ENCODE data around the gene KAT7.

The KAT7 gene

GRCh38 chr17:49842846-49843245, 54.4 kb downstream of the KAT7 start:
- DNase-seq (ENCODE audit: low spot score) = no peak

DNA sequence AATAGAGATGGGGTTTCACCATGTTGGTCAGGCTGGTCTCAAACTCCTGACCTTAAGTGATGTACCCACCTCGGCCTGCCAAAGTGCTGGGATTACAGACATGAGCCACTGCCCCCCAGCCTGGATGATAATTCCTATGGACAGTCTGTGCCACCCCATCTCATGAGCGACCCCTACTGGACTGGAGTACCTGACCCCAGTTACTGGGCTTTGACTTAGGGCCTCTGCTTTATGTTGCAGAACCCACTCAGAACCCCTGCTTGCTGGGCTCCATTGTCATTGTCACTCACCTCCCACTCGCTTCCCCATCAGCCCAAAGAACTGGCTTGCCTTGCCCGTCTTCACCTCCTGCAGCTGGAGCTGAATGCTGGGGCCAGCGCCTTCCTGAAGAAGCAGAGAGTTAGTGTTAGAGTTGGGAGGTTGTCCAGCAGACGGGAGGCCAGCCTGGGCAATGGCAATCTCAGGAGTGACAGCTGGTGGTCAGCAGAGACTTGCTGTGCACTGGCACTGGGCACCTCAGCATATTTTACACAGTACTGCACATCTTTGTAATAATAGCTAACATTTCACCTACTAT, 55.4 kb downstream of the KAT7 start:
- no peak for DNase-seq (ENCODE audit: low spot score)

- DNase-seq (ENCODE audit: low spot score) = peak; percentile 15
These were observed 56.8 kb downstream of the KAT7 start for GRCh38 chr17:49845321-49845720.

- no peak for DNase-seq (ENCODE audit: low spot score)
These were observed 58.6 kb downstream of the KAT7 start for GRCh38 chr17:49846938-49847712.

DNA sequence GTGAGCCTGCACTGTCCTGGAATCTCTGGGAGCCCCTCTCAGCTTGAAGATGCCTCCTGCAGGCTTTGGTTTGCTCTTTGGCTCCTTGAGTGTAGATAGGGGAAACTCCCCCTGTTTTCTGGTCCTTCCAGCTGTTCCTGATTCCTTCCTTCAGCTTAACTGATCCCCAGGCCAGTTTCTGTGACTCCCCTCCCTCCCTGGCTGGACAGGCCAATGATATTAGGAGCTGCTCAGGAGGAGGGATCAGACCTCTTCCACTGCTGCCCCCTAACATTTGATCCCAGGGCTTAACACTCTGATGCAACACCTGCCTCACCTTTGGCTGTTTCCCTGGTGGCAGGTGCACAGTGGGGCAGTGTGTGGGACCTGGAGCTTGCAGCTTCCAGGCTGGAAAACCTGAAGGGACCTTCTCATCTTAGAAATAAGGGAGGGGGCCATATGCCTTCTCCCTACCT, 59.6 kb downstream of the KAT7 start, which contains the start of gene TAC4:
TSS of gene TAC4 (minus strand) at position 51 of the 455 bp plus-strand sequence. CDS start 52 bp downstream, outside the sequence.
- no peak for DNase-seq (ENCODE audit: low spot score)

GRCh38 chr17:49848739-49849138, 60.3 kb downstream of the KAT7 start:
- no peak for DNase-seq (ENCODE audit: low spot score)

DNA sequence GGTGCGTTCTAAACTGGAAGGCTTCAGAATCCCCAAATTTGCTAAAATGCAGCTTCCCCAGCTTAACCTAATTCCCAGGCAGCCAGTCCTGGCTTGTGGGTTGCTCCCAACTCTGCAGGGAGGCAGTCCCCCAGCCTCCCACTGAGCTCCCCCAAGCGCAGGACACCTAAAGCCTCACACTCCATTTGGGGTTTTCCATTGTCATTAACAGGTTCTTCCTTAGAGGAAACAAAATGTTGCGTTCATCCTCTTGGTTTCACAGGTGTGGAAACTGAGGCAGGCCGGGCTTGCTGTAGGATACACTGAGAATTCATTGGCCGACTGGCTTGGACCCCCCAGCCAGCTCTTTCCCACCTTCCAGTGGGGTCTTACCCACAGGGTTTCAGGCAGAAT, 61.7 kb downstream of the KAT7 start:
- no peak for DNase-seq (ENCODE audit: low spot score)

DNA sequence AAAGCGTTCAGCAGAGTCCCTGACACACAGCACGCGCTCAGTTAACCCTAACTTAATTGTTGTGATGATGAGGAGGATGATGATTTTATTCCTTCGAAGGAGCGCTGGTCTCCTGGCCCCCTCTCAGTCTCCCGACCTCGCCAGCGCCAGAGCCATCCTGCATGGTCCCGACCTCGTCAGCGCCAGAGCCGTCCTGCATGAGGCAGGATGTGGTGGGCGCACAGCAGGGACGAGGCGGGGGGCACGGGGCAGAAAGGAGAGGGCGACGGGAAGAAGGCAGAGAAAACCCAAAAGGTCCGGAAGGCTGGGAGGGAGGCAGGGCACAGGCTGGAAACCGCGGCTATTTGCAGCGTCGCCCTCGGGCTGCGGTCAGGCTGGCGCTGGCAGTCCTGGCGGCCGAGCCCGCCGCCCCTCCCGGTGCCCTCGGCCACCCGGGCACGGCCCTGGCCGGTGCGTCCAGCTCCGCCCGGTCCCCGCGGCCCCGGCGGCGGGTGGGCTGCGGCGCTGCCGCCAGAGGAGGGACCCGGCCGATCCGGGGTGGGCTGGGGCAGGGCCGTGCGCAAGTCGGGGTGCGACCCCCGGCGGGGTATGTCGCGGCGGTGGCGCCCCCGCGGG, 62.4 kb downstream of the KAT7 start:
- peak; percentile 18 for DNase-seq (ENCODE audit: low spot score)

DNA sequence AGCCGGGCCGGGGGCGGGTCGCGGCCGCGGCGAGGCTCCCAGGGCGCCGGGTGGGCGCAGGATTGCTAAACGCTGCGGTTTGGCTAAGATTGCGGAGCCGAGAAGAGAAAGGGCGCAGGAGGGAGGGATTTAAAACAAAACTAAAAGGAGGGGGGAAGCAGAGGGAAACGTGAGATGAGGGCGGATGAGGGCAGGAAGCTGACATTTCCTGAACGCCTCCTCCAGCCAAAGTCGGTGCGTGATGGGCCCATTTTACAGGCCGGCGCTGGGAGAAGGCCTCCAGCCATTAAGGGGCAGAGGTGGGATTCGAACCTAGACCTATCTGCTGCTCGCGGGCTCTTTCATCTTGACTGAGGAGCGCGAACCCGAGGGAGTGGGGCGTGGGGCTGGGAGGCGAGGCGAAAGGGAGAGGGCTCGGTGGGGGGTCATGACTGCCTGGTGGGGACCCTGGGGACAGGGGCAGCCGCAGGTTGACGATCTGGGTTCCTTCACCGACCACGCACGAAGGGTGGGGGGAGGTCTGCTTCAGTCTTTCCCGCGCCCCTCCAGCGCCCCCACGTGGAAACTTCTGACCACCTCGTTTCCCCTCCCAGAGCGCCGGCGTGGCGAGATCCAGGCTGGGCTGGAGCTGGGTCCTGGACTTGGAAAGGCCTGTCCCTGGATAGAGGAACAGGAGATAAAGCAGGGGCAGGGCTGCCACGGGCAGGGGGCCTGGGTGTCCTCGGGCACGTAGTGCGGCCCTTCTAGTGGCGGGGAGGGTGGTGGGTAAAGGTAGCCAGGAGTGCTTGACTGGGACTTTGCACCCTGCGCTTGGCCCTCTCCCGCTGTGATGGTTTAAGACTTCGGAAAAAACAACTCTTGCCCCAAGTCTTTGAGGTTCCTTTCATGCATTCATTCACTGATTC, 63.2 kb downstream of the KAT7 start:
- peak; percentile 48 for DNase-seq (ENCODE audit: low spot score)

- no peak for DNase-seq (ENCODE audit: low spot score)
These were observed 65.1 kb downstream of the KAT7 start for GRCh38 chr17:49853470-49854015.

DNA sequence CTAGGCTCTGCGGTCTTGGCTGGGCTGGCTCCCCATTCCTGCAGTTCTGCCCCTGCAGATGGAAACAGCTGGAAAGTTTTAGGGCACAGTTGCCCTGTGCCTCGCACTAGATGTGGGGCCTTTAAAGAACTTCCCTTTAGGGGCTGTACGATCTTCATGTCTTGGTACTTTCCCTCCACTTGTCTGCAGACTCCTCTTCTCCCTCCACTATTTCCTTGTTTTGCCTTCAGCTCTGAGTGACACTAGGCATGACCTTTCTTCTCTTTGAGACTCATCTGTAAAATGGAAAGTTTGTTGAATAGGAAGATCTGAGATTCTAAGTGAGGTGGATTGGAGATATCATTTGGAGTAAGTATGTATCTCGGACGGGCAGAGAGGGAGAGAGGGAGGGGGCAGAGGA, 65.6 kb downstream of the KAT7 start:
- DNase-seq (ENCODE audit: low spot score) = no peak

GRCh38 chr17:49858796-49859195, 70.3 kb downstream of the KAT7 start:
- peak; percentile 48 for DNase-seq (ENCODE audit: low spot score)

DNA sequence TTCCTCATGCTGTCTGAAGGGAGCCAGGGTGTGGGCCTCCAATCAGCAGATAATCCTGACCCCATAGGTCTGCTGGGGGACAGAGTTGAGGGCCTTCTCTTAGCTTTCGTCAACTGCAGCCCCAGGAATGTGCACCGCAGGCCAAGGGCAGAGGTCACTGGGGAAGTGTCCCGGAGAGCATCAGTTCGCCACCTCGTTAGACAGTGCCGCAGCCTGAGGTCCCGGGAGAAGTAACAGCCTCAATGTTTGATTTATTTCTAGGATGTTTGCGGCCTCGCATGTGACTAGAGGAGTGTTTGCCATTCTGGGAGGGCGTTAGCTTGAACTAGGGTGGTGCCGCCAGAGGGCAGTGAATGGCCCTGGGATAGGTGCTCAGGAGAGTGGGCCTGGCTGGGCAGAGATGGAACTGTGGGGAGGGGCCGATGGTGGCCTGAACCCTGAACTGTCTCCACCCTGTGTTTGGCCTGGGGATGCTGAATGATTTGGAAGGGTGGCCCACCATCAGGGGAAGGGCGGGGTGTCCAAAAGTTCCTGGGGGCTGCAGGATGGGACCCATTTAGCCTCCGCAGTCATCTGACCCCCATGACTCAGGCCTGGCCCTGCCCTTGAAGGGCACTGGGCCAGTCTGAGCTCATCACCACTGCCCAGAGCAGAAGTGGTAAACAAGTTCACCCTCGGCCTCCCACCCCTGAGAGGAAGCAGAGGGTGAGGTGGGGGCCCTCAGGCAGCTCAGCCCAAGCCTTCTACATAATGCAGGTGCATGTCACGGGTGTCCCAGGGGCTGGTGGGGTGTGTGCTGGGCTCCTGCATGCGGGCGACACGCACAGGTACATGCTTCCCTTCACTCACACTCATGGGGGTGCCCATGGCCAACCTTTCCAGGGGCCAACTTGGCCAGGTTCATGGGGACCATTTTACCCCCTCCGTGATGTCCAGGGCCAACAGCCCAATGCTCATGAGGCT, 71.8 kb downstream of the KAT7 start:
- no peak for DNase-seq (ENCODE audit: low spot score)

GRCh38 chr17:49861150-49861884, 72.8 kb downstream of the KAT7 start:
- DNase-seq (ENCODE audit: low spot score) = peak; percentile 63

DNA sequence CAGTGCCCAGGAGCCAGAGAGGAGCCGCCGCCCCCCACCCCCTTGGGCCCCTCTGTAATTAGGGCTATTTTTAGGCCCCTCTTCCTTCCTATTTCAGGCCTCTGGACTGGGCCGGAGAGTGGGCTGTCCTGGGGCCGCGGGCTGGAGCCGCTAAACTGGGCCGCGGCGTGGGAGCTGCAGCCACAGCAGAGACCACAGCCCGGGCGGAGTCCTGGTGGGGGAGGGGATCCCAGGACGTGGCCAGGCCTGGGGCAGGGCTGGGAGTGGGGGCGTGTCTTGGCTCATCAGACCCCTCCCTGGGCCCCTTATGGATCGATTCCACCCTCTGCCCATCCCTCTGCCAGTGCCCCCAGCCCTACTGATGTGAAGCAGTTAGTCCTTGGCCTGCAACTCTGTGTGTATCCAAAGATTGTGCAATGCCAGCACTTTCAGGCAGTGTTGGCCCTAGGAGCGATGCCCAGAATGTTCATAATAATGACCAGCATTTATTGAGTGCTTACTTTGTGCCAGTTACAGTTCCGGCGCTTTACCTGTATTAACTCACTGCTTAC, 74.4 kb downstream of the KAT7 start:
- no peak for DNase-seq (ENCODE audit: low spot score)

GRCh38 chr17:49866019-49866380, 77.5 kb downstream of the KAT7 start:
- DNase-seq (ENCODE audit: low spot score) = no peak

DNA sequence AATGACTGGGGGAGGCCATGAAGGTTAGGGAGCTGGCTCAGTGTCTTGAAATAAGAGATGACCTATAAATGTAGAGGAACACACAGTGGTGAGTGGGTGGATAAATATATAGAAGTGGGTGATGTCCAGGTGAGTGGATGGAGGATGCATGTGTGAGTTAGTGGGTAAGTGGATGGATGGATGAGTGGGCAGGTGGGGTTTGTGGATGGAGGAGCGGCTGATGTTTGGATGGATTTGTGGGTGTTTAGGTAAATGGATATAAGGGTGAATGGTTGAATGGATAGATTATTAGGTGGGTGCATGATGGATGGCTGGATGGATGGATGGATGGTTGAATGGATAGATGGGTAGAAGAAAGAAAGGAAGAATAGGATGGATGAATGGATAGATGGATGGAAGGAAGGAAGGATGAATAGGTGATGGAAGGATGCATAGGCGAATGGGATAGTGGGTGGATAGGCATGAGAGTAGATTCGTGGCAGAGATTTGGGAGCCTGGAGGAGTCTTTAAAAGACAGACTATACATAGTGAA, 78.5 kb downstream of the KAT7 start:
- DNase-seq (ENCODE audit: low spot score) = no peak

GRCh38 chr17:49869038-49869374, 80.5 kb downstream of the KAT7 start:
- DNase-seq (ENCODE audit: low spot score) = no peak

GRCh38 chr17:49870298-49870697, 81.8 kb downstream of the KAT7 start:
- no peak for DNase-seq (ENCODE audit: low spot score)

- no peak for DNase-seq (ENCODE audit: low spot score)
These were observed 82.7 kb downstream of the KAT7 start for GRCh38 chr17:49871211-49871610.
